NB4 (cell line): ENCODE measurements around the gene OIT3.
"Not testable (repeated sequence)": the region's sequence is repeated elsewhere in the genome, so short reads cannot be mapped to it uniquely, and the experiment has no call there.

Experiments
- DNase-seq: peaks from one replicate; pipeline ENCODE4 v3.0.0; 2010; ENCODE audit warnings: low read depth
- H3K4me3 ChIP-seq: one replicate; pipeline ENCODE4 v1.5.1; 2011; ENCODE audit warnings: mild to moderate bottlenecking, low read depth, low read length, moderate library complexity
- MYC ChIP-seq: IDR thresholded peaks from 2 replicates; pipeline ENCODE4 v1.6.1; 2011; ENCODE audit warnings: low read depth, low read length
- POLR2A ChIP-seq: IDR thresholded peaks from 2 replicates; pipeline ENCODE4 v1.6.1; 2011; ENCODE audit warnings: mild to moderate bottlenecking; ENCODE audit not compliant: insufficient read length; ENCODE audit errors: extremely low read depth
- TF ChIP-seq, protein P1 (sequence below): IDR thresholded peaks from one replicate; pipeline ENCODE4 v1.5.1; 2012; ENCODE audit warnings: low read depth, low read length
- TF ChIP-seq, protein P2 (sequence below): IDR thresholded peaks from 2 replicates; pipeline ENCODE4 v1.6.1; 2011; ENCODE audit warnings: low read depth, low read length

OIT3 gene

DNA sequence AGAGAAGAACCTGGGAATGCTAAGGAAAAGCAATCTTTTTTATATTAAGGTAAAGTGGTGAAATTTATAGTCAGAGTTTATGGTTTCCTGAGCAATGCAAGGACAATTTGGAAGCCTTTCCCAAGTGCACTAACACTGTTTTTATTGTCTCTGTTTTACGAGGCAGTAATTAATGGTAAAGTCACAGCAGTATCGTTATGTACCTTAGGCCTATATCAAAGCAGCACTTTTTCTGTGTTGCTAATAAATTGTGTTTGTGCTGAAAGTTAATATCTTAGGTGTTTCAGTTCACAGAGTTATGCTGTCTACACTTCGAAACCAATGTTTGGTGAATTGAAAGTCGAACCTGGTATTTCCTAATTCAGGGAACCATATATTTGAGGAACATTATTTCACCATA is 19.2 kb downstream of the OIT3 start:
- TF ChIP-seq, protein P1, sequence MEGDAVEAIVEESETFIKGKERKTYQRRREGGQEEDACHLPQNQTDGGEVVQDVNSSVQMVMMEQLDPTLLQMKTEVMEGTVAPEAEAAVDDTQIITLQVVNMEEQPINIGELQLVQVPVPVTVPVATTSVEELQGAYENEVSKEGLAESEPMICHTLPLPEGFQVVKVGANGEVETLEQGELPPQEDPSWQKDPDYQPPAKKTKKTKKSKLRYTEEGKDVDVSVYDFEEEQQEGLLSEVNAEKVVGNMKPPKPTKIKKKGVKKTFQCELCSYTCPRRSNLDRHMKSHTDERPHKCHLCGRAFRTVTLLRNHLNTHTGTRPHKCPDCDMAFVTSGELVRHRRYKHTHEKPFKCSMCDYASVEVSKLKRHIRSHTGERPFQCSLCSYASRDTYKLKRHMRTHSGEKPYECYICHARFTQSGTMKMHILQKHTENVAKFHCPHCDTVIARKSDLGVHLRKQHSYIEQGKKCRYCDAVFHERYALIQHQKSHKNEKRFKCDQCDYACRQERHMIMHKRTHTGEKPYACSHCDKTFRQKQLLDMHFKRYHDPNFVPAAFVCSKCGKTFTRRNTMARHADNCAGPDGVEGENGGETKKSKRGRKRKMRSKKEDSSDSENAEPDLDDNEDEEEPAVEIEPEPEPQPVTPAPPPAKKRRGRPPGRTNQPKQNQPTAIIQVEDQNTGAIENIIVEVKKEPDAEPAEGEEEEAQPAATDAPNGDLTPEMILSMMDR: no peak
- TF ChIP-seq, protein P2, sequence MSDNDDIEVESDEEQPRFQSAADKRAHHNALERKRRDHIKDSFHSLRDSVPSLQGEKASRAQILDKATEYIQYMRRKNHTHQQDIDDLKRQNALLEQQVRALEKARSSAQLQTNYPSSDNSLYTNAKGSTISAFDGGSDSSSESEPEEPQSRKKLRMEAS: no peak
- TF ChIP-seq MYC: no peak
- no peak for TF ChIP-seq POLR2A
- H3K4me3 ChIP-seq: no peak overlapping the region
- DNase-seq: no peak

DNA sequence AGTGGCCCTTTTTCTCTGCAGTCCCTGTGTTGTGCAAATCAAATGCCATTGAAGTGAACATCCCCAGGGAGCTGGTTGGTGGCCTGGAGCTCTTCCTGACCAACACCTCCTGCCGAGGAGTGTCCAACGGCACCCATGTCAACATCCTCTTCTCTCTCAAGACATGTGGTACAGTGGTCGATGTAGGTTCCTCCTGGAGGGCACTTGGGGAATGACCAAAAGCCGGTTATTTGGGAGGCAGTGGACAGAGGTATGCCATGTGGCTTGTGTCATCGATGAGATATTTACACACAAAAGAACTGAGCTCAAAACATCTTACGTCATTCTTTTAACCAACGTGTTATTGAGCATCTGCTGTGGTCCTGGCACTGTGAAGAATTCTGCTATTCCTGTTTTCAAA is 19.7 kb downstream of the OIT3 start:
- no peak overlapping the region for H3K4me3 ChIP-seq

DNA sequence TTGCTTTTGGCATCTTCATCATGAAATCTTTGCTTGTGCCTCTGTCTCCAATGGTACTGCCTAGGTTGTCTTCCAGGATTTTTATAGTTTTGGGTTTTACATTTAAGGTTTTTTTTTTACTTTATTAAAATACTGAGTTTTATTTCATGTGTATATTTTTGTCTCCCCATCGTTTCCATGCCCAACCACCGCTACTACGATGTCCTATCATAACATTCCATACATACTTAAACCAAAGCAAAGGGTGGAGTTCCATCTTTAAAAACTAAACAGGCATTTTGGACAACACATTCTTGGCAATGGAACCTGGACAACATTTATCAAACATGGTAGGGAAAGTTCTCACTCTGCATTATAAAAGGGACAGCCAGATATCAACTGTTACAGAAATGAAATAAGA is 23.7 kb downstream of the OIT3 start:
- H3K4me3 ChIP-seq, DNase-seq: not testable (repeated sequence)

More for the DNA sequence above, 19.7 kb downstream of the OIT3 start:
- TF ChIP-seq, protein P2: peak; percentile 79
- TF ChIP-seq MYC (peak; percentile 80), POLR2A (no peak)
- TF ChIP-seq, protein P1: no peak
- DNase-seq: peak; percentile 83

DNA sequence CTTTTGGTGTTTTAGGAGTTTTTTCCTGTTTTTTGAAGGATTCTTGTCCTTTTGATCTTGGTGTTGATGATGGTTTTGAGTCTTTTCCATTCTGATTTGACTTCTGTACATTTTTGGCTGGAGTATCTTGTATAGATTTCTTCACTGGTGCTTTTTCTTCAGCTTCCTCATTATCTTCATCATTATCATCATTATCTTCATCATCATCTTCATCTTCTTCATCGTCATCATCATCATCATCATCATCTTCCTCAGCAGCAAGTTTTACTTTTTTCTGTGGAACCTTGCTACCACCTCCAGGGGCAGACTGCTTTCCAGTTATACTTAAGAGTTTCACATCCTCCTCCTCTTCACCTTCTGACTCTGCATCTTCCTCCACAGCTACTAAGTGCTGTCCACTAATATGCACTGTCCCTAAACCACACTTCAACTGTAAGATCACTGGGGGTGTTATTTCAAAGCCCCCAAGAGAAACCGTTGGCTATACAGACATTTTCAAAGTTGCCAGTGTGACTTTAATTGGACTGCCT is 24.3 kb downstream of the OIT3 start:
- not testable (repeated sequence) for DNase-seq

DNA sequence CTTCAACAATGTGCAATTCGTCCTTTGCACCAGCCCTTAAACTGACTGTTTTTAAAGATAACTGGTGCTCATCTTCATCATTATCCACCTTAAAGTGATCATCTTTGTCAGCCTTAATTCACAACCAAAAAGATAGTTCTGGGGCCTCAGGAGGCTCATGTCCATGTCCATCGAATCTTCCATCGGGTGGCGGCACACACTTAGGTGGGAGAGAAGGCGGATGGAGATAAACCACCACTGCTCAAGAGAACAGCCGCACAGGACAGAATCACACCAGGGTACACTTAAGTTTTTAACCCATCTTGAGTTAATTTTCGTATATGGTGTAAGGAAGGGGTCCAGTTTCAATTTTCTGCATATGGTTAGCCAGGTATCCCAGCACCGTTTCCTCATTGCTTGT is 24.8 kb downstream of the OIT3 start:
- no peak for DNase-seq
- H3K4me3 ChIP-seq: no peak overlapping the region
- TF ChIP-seq, protein P2: no peak
- TF ChIP-seq MYC (no peak), POLR2A (no peak)
- TF ChIP-seq, protein P1: no peak

More for the DNA sequence above, 24.3 kb downstream of the OIT3 start:
- H3K4me3 ChIP-seq: not testable (repeated sequence)

DNA sequence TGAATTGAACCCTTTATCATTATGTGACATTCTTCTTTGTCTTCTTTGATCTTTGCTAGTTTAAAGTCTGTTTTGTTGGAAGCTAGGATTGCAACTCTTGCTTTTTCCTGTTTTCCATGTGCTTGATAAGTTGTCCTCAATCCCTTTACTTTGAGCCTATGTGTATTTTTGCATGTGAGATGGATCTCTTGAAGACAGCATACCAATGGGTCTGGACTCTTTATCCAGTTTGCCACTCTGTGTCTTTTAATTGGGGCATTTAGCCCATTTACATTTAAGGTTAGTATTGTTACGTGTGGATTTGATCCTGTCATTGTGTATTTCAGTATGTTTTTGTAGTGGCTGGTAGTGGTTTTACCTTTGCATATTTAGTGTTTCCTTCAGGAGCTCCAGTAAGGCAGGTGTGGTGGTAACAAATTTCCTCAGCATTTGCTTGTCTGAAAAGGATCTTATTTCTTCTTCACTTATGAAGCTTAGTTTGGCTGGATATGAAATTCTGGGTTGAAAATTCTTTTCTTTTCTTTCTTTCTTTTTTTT is 27.7 kb downstream of the OIT3 start:
- DNase-seq, H3K4me3 ChIP-seq: not testable (repeated sequence)

DNA sequence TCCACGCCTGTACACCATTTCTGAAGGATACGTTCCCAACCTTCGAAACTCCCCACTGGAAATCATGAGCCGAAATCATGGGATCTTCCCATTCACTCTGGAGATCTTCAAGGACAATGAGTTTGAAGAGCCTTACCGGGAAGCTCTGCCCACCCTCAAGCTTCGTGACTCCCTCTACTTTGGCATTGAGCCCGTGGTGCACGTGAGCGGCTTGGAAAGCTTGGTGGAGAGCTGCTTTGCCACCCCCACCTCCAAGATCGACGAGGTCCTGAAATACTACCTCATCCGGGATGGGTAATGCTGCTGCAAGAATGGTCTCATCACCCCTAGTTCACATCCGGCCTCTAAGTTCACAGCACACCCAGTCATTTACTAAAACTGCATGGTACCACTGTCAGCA is 30.8 kb downstream of the OIT3 start:
- no peak for DNase-seq
- H3K4me3 ChIP-seq: no peak overlapping the region
- TF ChIP-seq, protein P1: no peak
- TF ChIP-seq POLR2A (no peak), MYC (no peak)
- TF ChIP-seq, protein P2: no peak

DNA sequence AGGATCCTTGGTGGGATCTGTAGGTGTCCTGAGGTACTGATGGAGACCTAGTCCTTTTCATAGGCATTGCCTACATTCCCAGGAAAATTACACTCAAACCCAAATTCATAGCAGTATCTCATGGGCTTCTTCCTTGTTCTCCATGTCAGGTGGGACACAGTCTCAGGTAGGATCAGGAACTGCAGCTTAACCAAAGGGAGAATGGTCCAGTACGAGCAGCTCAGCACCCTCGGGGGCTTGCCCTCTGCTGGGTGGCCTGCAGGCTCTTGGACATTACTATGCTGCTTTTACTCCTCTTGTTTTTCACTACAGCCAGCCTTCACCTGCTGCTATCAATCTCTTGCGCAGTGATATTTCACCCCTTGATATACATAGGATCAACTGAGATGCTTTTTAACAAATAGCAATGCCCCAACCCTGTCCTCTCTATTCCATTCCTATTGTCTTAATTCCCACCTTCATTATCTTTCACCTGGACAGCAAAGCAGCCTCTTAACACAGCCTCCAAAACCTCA is 32.5 kb downstream of the OIT3 start:
- no peak for DNase-seq
- TF ChIP-seq, protein P1: no peak
- TF ChIP-seq, protein P2: no peak
- no peak for TF ChIP-seq POLR2A
- no peak for TF ChIP-seq MYC
- H3K4me3 ChIP-seq: no peak overlapping the region
